Lower leg skin (tissue), 4 donors: Measurements from ENCODE around the gene PAX5. TPM values are rescaled to one million over a fixed set of nuclear protein-coding genes. Genes with fewer than 3 reads are reported as not detected.

Source experiments
- DNase-seq, 2 donors: peaks; one replicate each; pipeline ENCODE4 v3.0.0-alpha.2; 2019; ENCODE audit warnings: low spot score in 2 of 2
- H3K4me3 ChIP-seq: fragments of 200-600 bp; sonication (generic); 2 replicates; pipeline ENCODE4 v1.5.1; 2017; ENCODE audit warnings: mild to moderate bottlenecking, low read depth; ENCODE audit not compliant: poor library complexity, severe bottlenecking
- POLR2A ChIP-seq, 2 donors: fragments of 450-650 bp; IDR thresholded peaks; one replicate each; pipeline ENCODE4 v1.6.1; 2016 to 2017; ENCODE audit warnings: antibody characterized with exemption in 2 of 2, mild to moderate bottlenecking in 1 of 2, moderate library complexity in 1 of 2
- WGBS, 2 donors: methylation state at CpG; one replicate each; pipeline ENCODE4 v1.1.5; 2018; 5-methylcytosine and 5-hydroxymethylcytosine counted together
- intact Hi-C: fragments of 100-400 bp; cut with DNase I; formaldehyde crosslinking; loops from one replicate; pipeline ENCODE4 v1.15.0; 2023; ENCODE audit warnings: low total_unique reads
- total RNA-seq, 4 donors: library from RNA; depleted of rRNA; stranded (reverse); fragments of >200 nt; gene quantifications; one replicate each; pipeline ENCODE4 v1.1.0, GENCODE V29; 2016
- TF ChIP-seq, protein P1 (sequence below), 3 donors: fragments of 450-650 bp; IDR thresholded peaks; one replicate each; pipeline ENCODE4 v1.5.1; 2016; ENCODE audit warnings: antibody characterized with exemption in 3 of 3, mild to moderate bottlenecking in 3 of 3, moderate library complexity in 2 of 3

PAX5 gene
- total RNA-seq, 4 donors from 2014 or later = 0.02 to 0.08 (median 0.03) TPM; not detected in 1

GRCh38 chr9:36991516-36992134, 42.4 kb downstream of the PAX5 start:
- no peak overlapping the region for H3K4me3 ChIP-seq
- intact Hi-C loops = no loop called here
- WGBS, 2 donors = 15% methylated on average over 6 of the region's 6 CpGs
- TF ChIP-seq POLR2A (IDR thresholded peaks at IDR 0.05) = no peak
- TF ChIP-seq, protein P1, sequence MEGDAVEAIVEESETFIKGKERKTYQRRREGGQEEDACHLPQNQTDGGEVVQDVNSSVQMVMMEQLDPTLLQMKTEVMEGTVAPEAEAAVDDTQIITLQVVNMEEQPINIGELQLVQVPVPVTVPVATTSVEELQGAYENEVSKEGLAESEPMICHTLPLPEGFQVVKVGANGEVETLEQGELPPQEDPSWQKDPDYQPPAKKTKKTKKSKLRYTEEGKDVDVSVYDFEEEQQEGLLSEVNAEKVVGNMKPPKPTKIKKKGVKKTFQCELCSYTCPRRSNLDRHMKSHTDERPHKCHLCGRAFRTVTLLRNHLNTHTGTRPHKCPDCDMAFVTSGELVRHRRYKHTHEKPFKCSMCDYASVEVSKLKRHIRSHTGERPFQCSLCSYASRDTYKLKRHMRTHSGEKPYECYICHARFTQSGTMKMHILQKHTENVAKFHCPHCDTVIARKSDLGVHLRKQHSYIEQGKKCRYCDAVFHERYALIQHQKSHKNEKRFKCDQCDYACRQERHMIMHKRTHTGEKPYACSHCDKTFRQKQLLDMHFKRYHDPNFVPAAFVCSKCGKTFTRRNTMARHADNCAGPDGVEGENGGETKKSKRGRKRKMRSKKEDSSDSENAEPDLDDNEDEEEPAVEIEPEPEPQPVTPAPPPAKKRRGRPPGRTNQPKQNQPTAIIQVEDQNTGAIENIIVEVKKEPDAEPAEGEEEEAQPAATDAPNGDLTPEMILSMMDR (IDR thresholded peaks at IDR 0.05) = no peak
- no peak for DNase-seq

- 44 to 46% methylated on average over 6 of the region's 6 CpGs for WGBS, 2 donors
- no peak overlapping the region for H3K4me3 ChIP-seq
- no peak for TF ChIP-seq POLR2A (IDR thresholded peaks at IDR 0.05)
- TF ChIP-seq, protein P1 (IDR thresholded peaks at IDR 0.05) = no peak
- DNase-seq = no peak
- intact Hi-C loops = no loop called here
These were observed 45.2 kb downstream of the PAX5 start for GRCh38 chr9:36988848-36989247.

GRCh38 chr9:36987891-36988290, 46.2 kb downstream of the PAX5 start:
- TF ChIP-seq, protein P1 (IDR thresholded peaks at IDR 0.05) = no peak
- no peak for TF ChIP-seq POLR2A (IDR thresholded peaks at IDR 0.05)
- H3K4me3 ChIP-seq = no peak overlapping the region
- intact Hi-C loops = no loop called here
- 11% methylated on average over 14 of the region's 14 CpGs for WGBS, 2 donors
- DNase-seq = no peak

- intact Hi-C loops = no loop called here
- 30 to 32% methylated on average over 10 of the region's 10 CpGs for WGBS, 2 donors
These were observed 46.7 kb downstream of the PAX5 start for GRCh38 chr9:36987409-36987808.

GRCh38 chr9:36986468-36987408, 47.3 kb downstream of the PAX5 start:
- TF ChIP-seq POLR2A (IDR thresholded peaks at IDR 0.05) = no peak
- TF ChIP-seq, protein P1 (IDR thresholded peaks at IDR 0.05) = no peak
- no peak overlapping the region for H3K4me3 ChIP-seq
- WGBS, 2 donors = 8% methylated on average over 46 to 51 of the region's 65 CpGs
- DNase-seq = peak in 1 of 2 donors; percentile 75
- intact Hi-C loops = no loop called here

More at GRCh38 chr9:36987409-36987808, 46.7 kb downstream of the PAX5 start:
- TF ChIP-seq, protein P1 (IDR thresholded peaks at IDR 0.05) = no peak
- no peak for TF ChIP-seq POLR2A (IDR thresholded peaks at IDR 0.05)
- H3K4me3 ChIP-seq = no peak overlapping the region
- DNase-seq = no peak
